ENCODE measurements around the gene FN1.

Gene FN1

DNA sequence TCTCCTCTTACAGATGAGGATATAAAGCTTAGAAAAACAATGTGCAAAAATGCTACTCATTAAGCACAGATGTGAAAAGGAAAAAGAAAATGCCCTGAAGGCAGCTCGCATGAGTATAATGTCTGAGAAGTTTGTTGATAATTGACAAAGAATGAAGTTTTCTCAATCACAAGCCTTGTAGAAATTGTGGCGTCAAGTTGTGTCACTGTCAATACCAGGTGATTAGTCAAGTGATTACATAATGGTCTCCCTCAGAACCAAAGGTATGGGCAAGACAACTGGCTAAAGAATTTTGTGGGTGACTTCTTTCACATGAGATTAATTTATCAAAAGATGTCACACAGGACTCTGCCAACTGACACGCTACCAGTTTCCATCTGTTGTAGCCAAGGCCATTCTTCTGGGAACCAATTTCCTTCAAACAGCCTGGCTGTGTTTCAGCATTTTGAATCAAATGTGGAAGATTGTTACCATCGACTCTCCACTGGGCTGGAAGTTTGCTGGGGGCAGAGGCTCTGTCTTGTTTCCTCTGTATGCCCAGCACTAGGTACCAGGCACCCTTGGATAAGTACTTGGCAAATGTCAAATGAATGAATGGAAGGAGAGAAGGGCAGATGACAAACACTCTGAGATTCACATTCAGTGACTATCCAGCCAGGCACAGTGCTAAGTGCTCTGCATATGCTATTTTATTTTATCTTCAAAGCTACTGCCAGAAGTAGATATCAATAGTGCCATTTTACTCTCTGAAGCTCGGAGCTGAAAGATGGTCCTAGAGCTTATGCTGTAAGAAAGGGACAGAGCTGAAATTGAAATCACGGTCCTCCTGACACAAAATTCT lies 5.9 kb upstream of the FN1 start:
- no peak for DNase-seq (ENCODE audit: low spot score)

DNA sequence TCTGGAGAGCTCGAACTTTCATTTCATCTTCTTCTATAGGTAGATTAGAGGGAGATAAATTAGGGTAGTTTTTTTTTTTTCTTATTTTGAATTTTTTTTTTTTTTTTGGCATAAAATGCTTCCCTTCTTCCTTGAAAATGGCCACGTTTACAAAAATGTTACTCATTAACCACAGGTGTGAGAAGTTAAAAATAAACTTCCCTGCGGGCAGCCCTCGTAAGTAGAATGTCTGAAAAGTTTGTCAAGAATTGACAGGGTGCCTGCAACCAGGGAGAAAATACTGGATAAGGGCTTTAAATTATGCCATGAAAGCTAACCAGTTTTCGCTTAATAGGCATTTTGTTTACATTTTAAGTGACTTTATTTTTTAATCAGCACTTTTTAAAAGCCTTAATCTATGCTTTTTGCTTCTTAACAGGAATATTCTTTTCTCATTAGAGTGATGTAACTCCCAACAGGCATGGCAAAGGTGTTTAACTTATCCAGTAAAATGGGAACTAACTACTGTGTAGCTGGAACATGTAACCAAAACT lies 4.2 kb upstream of the FN1 start:
- no peak for DNase-seq (ENCODE audit: low spot score)

DNA sequence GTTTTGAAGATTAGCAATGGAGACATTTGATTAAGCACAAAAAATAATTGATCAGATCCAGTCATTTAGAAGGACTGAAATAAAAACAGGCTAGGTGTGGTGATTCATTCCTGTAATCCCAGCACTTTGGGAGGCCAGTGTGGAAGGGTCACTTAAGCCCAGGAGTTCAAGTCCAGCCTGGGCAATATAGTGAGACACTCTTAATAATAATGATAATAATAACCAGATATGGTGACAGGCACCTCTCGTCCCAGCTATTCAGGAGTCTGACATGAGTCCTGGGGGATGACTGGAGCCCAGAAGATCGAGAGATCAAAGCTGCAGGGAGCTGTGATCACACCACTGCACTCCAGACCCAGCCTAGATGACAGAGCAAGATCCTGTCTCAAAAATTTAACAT lies 3.5 kb upstream of the FN1 start:
- DNase-seq (ENCODE audit: low spot score) = no peak

DNA sequence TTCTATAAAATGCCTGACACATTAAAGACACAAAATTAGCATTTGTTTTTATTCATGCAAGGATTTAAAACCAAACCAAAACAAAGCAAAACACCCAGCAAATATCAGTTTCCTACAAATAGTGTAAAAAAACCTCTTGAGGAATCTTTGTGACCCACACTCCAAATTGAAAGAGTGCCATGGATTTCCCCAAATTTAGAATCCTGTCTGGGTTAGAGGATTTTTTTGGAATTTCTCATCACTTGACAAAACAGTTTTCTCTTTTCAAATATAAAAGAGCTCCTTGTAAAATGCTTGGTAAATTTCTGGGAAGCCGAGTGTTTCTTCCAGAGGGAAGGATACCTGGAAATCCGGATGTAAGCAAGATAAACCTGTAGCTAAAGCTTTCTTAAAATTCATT lies 1.7 kb upstream of the FN1 start:
- no peak for DNase-seq (ENCODE audit: low spot score)

DNA sequence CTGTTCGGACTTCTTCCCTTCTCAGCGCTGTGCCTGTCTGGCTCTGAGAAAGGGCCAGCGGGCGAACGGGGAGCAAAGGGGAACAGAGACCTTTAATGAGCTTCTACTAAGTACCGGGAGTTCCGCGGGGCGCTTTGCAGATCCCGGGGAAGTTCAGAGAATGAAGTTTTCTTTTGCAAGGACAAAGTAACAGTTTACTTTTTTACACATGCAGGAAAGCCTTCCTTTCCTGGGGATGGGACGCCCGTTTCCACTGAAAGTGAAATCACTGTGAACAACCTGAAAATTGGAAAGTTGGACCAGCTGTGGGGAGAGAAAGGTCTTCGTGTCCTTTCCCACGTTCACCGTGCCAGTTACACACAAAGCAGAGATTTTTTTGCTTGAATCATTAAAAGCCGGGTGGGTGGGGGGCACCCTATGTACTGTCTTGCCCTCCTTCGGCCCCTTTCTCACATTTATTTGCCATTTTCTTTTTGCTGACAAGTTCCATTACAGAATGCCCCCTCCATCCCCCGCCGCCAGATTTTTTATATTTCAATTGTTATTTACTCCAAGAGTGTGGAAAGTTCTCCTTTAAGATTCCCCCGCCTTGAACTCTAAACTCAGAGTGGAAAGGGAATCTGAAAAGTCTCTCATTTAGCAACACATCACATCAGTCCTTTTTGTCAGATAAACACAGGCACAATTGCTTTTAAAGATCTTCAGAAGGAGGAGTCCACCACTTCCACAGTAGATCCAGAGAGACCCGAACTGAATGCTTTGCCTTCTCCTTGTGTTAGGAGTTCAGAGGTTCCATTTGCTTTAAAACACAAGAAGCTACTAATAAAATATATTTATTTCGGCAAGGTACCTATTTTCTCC lies 1.1 kb upstream of the FN1 start:
- DNase-seq (ENCODE audit: low spot score) = no peak

DNA sequence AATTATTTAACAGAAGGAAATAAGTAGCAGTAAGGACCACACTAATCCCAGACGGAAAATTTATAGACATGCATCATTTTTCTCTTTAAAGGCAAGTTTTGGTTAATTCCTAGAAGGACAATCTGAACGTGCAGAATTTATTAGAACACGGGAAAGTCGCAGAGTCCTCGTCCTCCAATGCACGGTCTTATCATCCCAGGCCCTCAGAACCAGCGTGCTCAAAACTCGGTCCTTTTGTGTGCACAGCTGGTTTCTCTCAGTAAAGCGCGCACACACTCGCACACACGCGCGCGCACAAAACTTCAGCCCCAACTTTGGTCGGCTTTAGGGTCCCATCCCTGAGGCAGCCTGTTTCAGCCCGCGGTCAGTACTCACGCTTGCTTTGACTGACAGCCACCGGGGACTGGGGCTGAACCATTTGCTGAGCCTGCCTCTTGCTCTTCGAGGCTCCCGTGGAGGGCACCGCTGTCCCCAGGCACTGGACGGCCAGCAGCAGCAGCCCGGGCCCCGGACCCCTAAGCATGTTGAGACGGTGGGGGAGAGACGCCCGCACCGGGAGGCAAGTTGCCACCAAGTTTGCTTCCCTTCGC lies 493 bp downstream of the FN1 start:
- DNase-seq (ENCODE audit: low spot score) = no peak

GRCh38 chr2:215434447-215435279 lies 1.2 kb downstream of the FN1 start:
- no peak for DNase-seq (ENCODE audit: low spot score)

GRCh38 chr2:215432759-215433594 lies 2.9 kb downstream of the FN1 start:
- no peak for DNase-seq (ENCODE audit: low spot score)

- DNase-seq (ENCODE audit: low spot score) = no peak
These were observed 3.8 kb downstream of the FN1 start for GRCh38 chr2:215431778-215432758.

GRCh38 chr2:215431290-215431689 lies 4.6 kb downstream of the FN1 start:
- DNase-seq (ENCODE audit: low spot score) = no peak

DNA sequence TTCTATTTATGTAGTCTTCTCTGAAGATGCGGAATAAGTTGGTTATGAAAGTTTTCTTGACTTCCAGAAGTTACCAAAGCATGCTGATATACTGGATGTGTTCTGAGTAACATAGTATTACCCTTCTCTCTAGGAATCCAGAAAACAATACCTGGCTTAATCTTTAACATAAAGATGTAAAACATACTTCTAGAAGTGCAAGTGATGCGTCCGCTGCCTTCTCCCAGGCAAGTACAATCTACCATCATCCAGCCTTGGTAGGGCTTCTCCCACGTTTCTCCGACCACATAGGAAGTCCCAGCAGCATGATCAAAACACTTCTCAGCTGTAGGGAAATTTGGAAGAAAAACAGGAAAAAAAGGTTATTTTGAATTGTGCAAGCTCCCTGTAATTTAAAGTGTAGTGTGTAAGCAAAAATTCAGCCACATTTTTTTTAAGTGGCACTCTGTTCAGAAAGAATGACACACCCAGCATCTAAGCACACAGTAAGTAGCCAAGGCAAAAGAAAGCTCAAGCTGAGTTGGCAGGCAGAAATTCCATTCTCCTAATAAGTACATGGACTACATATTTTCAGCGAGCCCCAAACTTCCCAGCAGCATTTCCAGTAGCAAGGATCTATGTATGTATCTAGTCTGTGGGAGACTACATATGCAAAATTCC lies 5.2 kb downstream of the FN1 start:
- no peak for DNase-seq (ENCODE audit: low spot score)

DNA sequence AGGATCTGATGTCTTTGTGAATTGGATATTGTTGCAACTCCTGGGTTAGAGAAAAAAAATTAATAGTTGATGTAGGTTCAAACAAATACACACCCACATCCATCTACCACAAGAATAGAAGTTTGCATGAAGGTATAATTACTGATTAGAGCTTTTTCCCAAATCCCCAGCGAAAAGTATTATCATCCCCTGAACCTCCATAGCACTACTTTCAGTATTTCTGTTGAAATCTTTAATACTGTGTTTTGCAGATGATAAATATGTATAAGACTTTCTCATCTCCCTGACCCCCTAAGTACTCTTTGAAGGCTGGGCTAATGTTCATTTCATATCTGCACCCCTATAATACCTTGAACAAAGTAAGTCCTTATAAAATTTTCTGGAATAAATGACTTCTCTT lies 6.4 kb downstream of the FN1 start:
- DNase-seq (ENCODE audit: low spot score) = no peak

GRCh38 chr2:215428060-215428910 lies 7.6 kb downstream of the FN1 start:
- DNase-seq (ENCODE audit: low spot score) = no peak

DNA sequence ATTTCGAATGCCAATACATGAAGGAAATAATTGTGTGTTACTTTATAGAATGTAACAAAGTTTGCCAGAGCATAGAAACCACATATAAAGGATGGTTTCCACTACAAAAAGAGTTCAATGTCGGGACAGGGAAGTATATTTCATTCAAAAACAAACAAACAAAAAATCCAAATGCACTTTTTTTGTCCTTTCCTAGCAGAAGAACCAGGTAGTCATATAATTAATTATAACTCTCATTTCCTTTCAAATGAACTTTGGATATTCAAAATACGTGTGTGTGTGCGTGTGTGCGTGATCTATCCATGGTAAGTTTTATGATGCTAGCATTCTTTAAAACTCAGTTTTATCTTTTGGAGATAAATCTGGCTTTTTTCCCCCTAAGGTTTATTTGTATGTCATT lies 8.3 kb downstream of the FN1 start:
- no peak for DNase-seq (ENCODE audit: low spot score)

DNA sequence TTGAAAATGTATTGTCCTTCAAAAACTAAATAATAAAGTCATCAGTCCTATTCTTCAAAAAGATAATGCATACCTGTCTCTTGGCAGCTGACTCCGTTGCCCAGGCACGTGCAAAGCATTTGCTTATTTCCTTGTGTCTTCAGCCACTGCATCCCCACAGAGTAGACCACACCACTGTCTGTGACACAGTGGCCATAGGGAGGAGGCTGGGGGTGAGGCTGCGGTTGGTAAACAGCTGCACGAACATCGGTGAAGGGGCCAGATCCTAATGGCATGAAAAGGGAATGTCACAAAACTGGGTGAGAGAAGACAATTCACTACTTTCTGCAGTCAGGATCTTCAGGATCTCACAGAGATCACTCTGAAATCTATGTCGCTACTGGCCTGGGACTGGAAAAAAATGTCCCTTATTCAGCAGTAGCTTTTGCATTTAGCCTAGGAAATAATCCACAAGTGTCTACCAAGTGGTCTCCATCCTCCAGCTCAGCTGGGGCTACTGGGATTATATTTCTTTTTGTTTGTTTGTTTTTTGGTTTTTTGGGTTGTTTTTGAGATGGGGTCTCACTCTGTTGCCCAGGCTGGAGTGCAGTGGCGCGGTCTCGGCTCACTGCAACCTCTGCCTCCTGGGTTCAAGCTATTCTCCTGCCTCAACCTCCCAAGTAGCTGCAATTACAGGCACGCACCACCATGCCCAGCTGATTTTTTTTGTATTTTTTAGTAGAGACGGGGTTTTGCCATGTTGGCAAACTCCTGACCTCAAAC lies 10.7 kb downstream of the FN1 start:
- no peak for DNase-seq (ENCODE audit: low spot score)

- DNase-seq (ENCODE audit: low spot score) = no peak
These were observed 11.8 kb downstream of the FN1 start for GRCh38 chr2:215423928-215424540.

GRCh38 chr2:215423234-215423633 lies 12.6 kb downstream of the FN1 start:
- DNase-seq (ENCODE audit: low spot score) = no peak
